ENCODE data around the gene CRIP2.

DNA sequence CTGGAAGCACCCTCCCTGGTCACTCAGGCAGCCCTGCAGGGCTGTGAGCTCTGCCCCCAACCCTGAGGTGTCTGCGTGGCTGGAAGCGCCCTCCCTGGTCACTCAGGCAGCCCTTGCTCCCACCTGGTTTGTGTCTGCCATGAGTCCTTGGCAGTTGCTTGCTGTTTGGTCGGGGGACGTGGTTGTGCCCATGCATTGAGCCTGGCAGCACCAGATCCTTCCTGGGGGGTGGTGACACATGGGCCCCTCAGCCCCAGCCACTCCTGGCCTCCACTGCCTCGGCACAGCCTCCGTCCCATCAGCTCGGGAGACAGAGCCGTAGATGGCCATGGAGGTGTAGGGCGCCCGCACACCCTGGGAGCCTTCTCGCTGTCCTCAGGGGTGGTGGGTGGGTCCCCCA is 35.4 kb upstream of the CRIP2 start:
- TF ChIP-seq TCF12 (IDR thresholded peaks at IDR 0.05; ENCODE audit: low read depth, low read length) = no peak
- no peak for TF ChIP-seq ZNF24 (IDR thresholded peaks at IDR 0.05)
